Natural killer cell (primary cell): ENCODE data around the gene CCDC144A. TPM values are rescaled to one million over a fixed set of nuclear protein-coding genes. Genes with fewer than 3 reads are reported as not detected.
"Not testable (repeated sequence)": the region's sequence is repeated elsewhere in the genome, so short reads cannot be mapped to it uniquely, and the experiment has no call there.

ENCODE experiments used
- ATAC-seq, 3 donors: fragments of 150-1000 bp in 2 of 3; fragments of 200-7000 bp in 1 of 3; cut with Tn5 transposase; 1 replicate in 1 of 3; 2 replicates in 2 of 3; pipeline ENCODE4 v1.10.0; 2021; ENCODE audit warnings: mild to moderate bottlenecking in 2 of 3, moderate library complexity in 2 of 3
- DNase-seq, 2 donors: peaks; one replicate each; pipeline versions ENCODE4 v3.0.0 to v3.0.0-alpha.2; 2013 to 2021; ENCODE audit warnings: mixed read lengths in 1 of 2
- H3K27ac ChIP-seq: one replicate; pipeline ENCODE4 v1.5.1; 2013; ENCODE audit warnings: mild to moderate bottlenecking, low read length
- H3K27me3 ChIP-seq: one replicate; pipeline ENCODE4 v1.6.1; 2013; ENCODE audit warnings: low read length; ENCODE audit not compliant: control insufficient read depth, insufficient read depth
- H3K36me3 ChIP-seq: one replicate; pipeline ENCODE4 v1.6.1; 2013; ENCODE audit warnings: low read length; ENCODE audit not compliant: control insufficient read depth, insufficient read depth
- H3K4me1 ChIP-seq: one replicate; pipeline ENCODE4 v1.6.1; 2013; ENCODE audit warnings: low read length; ENCODE audit not compliant: control insufficient read depth, insufficient read depth
- H3K4me3 ChIP-seq: one replicate; pipeline ENCODE4 v1.5.1; 2013; ENCODE audit warnings: low read length
- H3K9me3 ChIP-seq: one replicate; pipeline ENCODE4 v1.6.1; 2013; ENCODE audit warnings: low read length; ENCODE audit not compliant: control insufficient read depth, insufficient read depth
- H3K27ac Mint-ChIP-seq, 2 donors: one replicate each; pipeline ENCODE4 v1.8.0; 2022; ENCODE audit warnings: mild to moderate bottlenecking in 2 of 2, mixed read lengths in 2 of 2, moderate library complexity in 1 of 2
- H3K27me3 Mint-ChIP-seq, 2 donors: one replicate each; pipeline ENCODE4 v1.8.0; 2022; ENCODE audit warnings: low read depth in 2 of 2, mixed read lengths in 2 of 2
- H3K36me3 Mint-ChIP-seq: one replicate; pipeline ENCODE4 v1.8.0; 2022; ENCODE audit warnings: mixed read lengths
- H3K4me1 Mint-ChIP-seq, 2 donors: one replicate each; pipeline ENCODE4 v1.8.0; 2022; ENCODE audit warnings: mixed read lengths in 2 of 2
- H3K4me3 Mint-ChIP-seq: one replicate; pipeline ENCODE4 v1.8.0; 2022; ENCODE audit warnings: mild to moderate bottlenecking, moderate library complexity, mixed read lengths
- H3K9me3 Mint-ChIP-seq, 2 donors: one replicate each; pipeline ENCODE4 v1.8.0; 2022; ENCODE audit warnings: mixed read lengths in 2 of 2
- WGBS: methylation state at CpG from one replicate; pipeline ENCODE4 v1.1.7; 2013; ENCODE audit warnings: missing lambda C conversion rate; ENCODE audit not compliant: insufficient coverage; 5-methylcytosine and 5-hydroxymethylcytosine counted together
- intact Hi-C: fragments of 100-400 bp; cut with micrococcal nuclease; formaldehyde crosslinking; loops from one replicate; pipeline ENCODE4 v1.14.2; 2022
- total RNA-seq, 4 donors: library from RNA; stranded (reverse); fragments of 120-200 nt in 1 of 4; gene quantifications; one replicate each; pipeline versions ENCODE4 v1.2.3 to v1.2.4, GENCODE V29; 2013 to 2022

The CCDC144A gene
- total RNA-seq, 3 donors from 2014 or later (not counting 1 experiment from before 2014, with no cell fraction given): 2.4 to 12.4 (median 4.5) TPM

DNA sequence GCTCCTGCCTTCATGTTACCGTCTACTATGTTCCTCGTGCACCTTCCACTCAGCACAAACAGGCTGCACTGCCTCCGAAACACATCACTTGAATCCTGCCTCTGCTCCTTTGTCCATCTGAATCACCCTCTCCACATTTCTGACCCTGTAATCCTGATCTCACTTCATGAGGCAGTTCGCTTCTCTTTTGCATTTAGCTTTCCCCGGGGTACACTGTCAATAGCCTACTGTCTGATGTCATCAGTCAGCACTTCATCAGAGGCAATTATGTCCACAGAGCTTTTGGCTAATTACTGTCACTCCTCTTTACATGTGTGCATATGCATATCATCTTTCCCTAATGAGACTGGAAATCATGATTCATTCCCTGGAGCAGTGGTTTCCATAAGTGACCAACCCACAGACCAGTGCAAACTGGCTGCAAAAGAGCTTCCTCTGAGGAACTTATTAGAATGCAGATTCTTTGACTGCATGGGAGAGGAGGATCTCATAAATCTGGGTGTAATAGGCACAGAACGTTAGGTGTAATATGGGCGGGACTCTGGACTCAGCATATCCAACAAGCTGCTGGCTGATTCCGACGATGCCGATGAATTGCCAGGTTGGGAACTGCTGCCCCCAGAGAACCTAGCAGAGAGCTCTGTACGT, 99.0 kb downstream of the CCDC144A start:
- H3K27ac Mint-ChIP-seq, H3K4me1 ChIP-seq, H3K4me3 ChIP-seq, H3K27me3 Mint-ChIP-seq, H3K27me3 ChIP-seq, intact Hi-C loops, DNase-seq, H3K9me3 ChIP-seq, H3K36me3 ChIP-seq, ATAC-seq, H3K9me3 Mint-ChIP-seq, H3K4me1 Mint-ChIP-seq, H3K27ac ChIP-seq, H3K4me3 Mint-ChIP-seq, H3K36me3 Mint-ChIP-seq: not testable (repeated sequence)
- WGBS: 44% methylated on average over 1 of the region's 11 CpGs

GRCh38 chr17:16789622-16790021, 99.6 kb downstream of the CCDC144A start:
- intact Hi-C loops, H3K9me3 ChIP-seq, H3K27me3 Mint-ChIP-seq, H3K27ac Mint-ChIP-seq, H3K27me3 ChIP-seq, DNase-seq, ATAC-seq, H3K36me3 Mint-ChIP-seq, H3K27ac ChIP-seq, H3K4me1 Mint-ChIP-seq, H3K36me3 ChIP-seq, H3K4me3 ChIP-seq, H3K4me1 ChIP-seq, H3K4me3 Mint-ChIP-seq, H3K9me3 Mint-ChIP-seq: not testable (repeated sequence)
- no CpG with 5 or more reads among the region's 3 CpGs for WGBS

GRCh38 chr17:16790313-16790871, 100.4 kb downstream of the CCDC144A start:
- H3K36me3 Mint-ChIP-seq, intact Hi-C loops, H3K4me3 Mint-ChIP-seq, H3K27me3 Mint-ChIP-seq, ATAC-seq, H3K4me3 ChIP-seq, H3K36me3 ChIP-seq, H3K27me3 ChIP-seq, H3K27ac Mint-ChIP-seq, DNase-seq, H3K4me1 ChIP-seq, H3K4me1 Mint-ChIP-seq, H3K9me3 ChIP-seq, H3K9me3 Mint-ChIP-seq, H3K27ac ChIP-seq: not testable (repeated sequence)
- 92% methylated on average over 6 of the region's 9 CpGs for WGBS

DNA sequence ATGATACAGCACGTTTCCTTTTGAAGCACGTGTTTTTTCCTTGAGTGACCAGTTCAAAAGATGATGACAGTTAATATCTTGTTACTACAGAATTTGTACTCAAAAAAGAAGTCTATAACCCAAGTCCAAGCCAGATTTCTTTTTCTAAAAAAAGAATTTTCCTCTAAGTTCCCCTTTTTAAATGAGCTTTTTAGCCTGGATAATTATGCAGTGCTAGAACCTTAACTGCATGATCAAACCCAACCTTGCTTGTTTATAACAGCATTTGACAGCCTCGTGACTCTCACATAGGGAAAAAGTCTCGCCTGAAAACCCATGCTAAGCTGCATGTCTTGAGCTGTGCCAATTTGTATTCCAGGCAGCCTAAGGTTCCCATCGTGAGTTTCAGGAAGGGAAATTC, 104.2 kb downstream of the CCDC144A start:
- ATAC-seq, H3K27me3 ChIP-seq, H3K4me1 Mint-ChIP-seq, H3K9me3 ChIP-seq, H3K36me3 Mint-ChIP-seq, DNase-seq, H3K4me3 ChIP-seq, H3K9me3 Mint-ChIP-seq, H3K36me3 ChIP-seq, H3K27ac ChIP-seq, H3K4me1 ChIP-seq, H3K4me3 Mint-ChIP-seq, H3K27ac Mint-ChIP-seq, intact Hi-C loops, H3K27me3 Mint-ChIP-seq: not testable (repeated sequence)
- WGBS: 17% methylated on average over 1 of the region's 5 CpGs

DNA sequence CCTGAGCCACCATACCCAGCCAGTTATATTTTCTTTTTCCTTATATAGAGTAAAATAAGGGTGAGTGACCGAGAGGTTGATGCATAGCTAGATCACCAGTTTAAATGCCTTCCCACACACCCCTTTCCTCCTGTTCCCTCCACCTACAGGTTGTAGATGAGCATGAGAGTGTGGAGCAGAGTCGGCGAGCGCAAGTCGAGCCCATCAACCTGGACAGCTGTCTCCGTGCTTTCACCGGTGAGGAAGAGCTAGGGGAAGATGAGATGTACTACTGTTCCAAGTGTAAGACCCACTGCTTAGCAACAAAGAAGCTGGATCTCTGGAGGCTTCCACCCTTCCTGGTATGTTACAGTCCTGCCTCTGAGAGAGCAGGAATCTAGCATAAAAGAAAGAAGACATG, 105.9 kb downstream of the CCDC144A start:
- H3K36me3 Mint-ChIP-seq, ATAC-seq, H3K4me1 ChIP-seq, H3K27ac ChIP-seq, H3K9me3 ChIP-seq, intact Hi-C loops, H3K27me3 Mint-ChIP-seq, H3K27ac Mint-ChIP-seq, H3K4me1 Mint-ChIP-seq, DNase-seq, H3K9me3 Mint-ChIP-seq, H3K36me3 ChIP-seq, H3K27me3 ChIP-seq, H3K4me3 Mint-ChIP-seq, H3K4me3 ChIP-seq: not testable (repeated sequence)
- no CpG with 5 or more reads among the region's 7 CpGs for WGBS

DNA sequence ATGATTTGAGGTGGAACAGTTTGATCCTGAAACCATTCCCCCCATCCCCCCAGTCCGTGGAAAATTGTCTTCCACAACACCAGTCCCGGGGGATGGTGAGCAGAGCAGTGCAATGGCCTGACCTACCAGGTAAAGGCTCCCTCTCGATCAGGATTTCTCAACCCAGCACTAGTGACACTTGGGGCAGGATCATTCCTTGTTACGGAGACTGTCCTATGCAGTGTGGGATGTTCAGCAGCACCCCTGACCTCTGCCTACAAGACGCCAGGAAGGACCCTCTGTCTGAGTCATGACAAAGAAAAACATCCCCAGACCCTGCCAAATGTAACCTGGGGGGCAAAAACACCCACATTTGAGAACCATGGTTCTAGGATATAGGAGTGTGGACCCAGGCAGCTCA, 114.8 kb downstream of the CCDC144A start:
- H3K27ac Mint-ChIP-seq, H3K36me3 ChIP-seq, H3K4me1 ChIP-seq, H3K27me3 Mint-ChIP-seq, DNase-seq, H3K9me3 Mint-ChIP-seq, H3K27me3 ChIP-seq, intact Hi-C loops, H3K4me3 Mint-ChIP-seq, H3K4me3 ChIP-seq, H3K9me3 ChIP-seq, H3K36me3 Mint-ChIP-seq, H3K27ac ChIP-seq, H3K4me1 Mint-ChIP-seq: not testable (repeated sequence)
- ATAC-seq: peak in 1 of 3 donors; percentile 41
- 78% methylated on average over 5 of the region's 5 CpGs for WGBS

DNA sequence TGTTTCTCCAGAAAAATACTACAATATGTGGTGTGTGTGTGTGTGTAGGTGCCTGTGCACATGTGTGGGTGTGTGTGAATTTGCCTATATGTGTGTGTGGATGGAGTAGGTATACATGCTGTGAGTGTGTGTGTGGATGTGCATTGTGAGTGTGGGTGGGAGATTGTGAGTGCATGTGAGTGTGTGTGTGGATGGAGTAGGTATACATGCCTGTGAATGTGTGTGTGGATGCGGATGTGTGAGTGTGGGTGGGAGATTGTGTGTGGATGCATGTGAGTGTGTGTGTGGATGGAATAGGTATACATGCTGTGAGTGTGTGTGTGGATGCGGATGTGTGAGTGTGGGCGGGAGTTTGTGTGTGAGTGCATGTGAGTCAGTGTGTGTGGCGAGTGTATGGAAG, 116.6 kb downstream of the CCDC144A start:
- H3K27me3 Mint-ChIP-seq, DNase-seq, H3K4me3 Mint-ChIP-seq, H3K4me3 ChIP-seq, intact Hi-C loops, H3K27me3 ChIP-seq, H3K9me3 ChIP-seq, H3K27ac Mint-ChIP-seq, H3K27ac ChIP-seq, ATAC-seq, H3K4me1 ChIP-seq, H3K36me3 ChIP-seq, H3K9me3 Mint-ChIP-seq, H3K4me1 Mint-ChIP-seq, H3K36me3 Mint-ChIP-seq: not testable (repeated sequence)
- WGBS: 92% methylated on average over 3 of the region's 4 CpGs

GRCh38 chr17:16807620-16808019, 117.6 kb downstream of the CCDC144A start:
- WGBS: 60% methylated on average over 1 of the region's 9 CpGs
- DNase-seq, H3K36me3 Mint-ChIP-seq: not testable (repeated sequence)

More at GRCh38 chr17:16807620-16808019, 117.6 kb downstream of the CCDC144A start:
- ATAC-seq, H3K4me1 ChIP-seq, intact Hi-C loops, H3K27me3 Mint-ChIP-seq, H3K9me3 ChIP-seq, H3K9me3 Mint-ChIP-seq, H3K27ac ChIP-seq, H3K4me3 Mint-ChIP-seq, H3K4me1 Mint-ChIP-seq, H3K4me3 ChIP-seq, H3K27ac Mint-ChIP-seq, H3K27me3 ChIP-seq, H3K36me3 ChIP-seq: not testable (repeated sequence)
